Neural progenitor cell (in vitro differentiated cells): ENCODE data around the gene CIB2.

ENCODE experiments used
- EZH2 ChIP-seq: fragments of 200-600 bp; sonication (generic); IDR thresholded peaks from 2 replicates; pipeline ENCODE4 v1.6.1; 2017; ENCODE audit warnings: antibody characterized with exemption, mild to moderate bottlenecking, moderate library complexity
- TF ChIP-seq, protein P1 (sequence below): fragments of 200-600 bp; sonication (generic); IDR thresholded peaks from 2 replicates; pipeline ENCODE4 v1.5.1; 2017; ENCODE audit warnings: antibody characterized with exemption, mild to moderate bottlenecking

DNA sequence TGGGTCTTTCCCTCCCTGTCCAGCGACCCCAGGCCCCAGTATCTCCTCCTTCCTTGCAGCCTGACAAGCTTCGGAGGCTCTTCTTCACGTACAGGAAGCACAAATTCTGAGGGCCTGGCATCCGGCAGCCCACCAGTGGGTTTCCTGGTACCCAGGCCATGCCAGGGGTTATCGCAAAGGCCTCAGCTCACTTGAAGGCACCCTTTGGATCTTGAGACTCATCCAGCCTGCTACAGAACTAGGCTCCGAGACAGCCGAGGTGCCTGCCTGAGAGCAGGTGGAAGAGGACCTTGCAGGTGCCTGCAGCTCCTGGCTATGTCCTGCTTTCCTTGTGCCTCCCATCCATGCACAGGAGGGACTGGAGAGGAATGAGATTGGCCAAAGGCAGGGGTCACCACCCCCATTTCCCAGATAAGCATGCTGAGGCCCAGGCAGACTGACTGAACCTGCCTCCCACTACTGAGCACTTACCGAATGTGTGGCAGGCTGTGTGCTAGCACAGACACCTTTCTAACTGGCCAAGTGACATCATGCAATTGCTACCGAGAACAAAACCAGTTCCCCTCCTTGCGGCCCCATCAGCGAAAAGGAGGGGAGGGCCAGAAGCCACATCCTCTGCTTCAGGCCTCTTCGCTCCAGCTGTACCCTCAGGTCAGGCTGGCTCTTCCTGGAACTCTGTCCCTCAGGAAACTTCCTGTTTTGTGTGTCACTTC, 27.7 kb downstream of the CIB2 start:
- TF ChIP-seq, protein P1, sequence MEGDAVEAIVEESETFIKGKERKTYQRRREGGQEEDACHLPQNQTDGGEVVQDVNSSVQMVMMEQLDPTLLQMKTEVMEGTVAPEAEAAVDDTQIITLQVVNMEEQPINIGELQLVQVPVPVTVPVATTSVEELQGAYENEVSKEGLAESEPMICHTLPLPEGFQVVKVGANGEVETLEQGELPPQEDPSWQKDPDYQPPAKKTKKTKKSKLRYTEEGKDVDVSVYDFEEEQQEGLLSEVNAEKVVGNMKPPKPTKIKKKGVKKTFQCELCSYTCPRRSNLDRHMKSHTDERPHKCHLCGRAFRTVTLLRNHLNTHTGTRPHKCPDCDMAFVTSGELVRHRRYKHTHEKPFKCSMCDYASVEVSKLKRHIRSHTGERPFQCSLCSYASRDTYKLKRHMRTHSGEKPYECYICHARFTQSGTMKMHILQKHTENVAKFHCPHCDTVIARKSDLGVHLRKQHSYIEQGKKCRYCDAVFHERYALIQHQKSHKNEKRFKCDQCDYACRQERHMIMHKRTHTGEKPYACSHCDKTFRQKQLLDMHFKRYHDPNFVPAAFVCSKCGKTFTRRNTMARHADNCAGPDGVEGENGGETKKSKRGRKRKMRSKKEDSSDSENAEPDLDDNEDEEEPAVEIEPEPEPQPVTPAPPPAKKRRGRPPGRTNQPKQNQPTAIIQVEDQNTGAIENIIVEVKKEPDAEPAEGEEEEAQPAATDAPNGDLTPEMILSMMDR, result no peak
- TF ChIP-seq EZH2, result no peak
